K562 (cell line): Measurements from ENCODE around the gene PTBP2. TPM values are rescaled to one million over a fixed set of nuclear protein-coding genes. Genes with fewer than 3 reads are reported as not detected.

Source experiments
- ATAC-seq: fragments of 200-7000 bp; cut with Tn5 transposase; 3 replicates; pipeline ENCODE4 v1.9.1; 2020; ENCODE audit warnings: moderate library complexity
- BruUV-seq: library from RNA; stranded (reverse); fragments of 400-500 nt; replicated peaks from 2 replicates; lab custom pipeline; 2021; lab: Mats Ljungman, UMichigan
- CTCF ChIA-PET: fragments of 300-600 bp; formaldehyde crosslinking; extraction: SDS; loops from one replicate; lab custom pipeline; 2021; ENCODE audit warnings: low intra/inter-chr PET ratio; lab: Yijun Ruan, JAX
- POLR2A ChIA-PET: fragments of 300-600, 350-650 bp; sonication (Branson Sonifier 250); formaldehyde crosslinking; extraction: SDS; loops from one replicate; lab custom pipeline; 2021; ENCODE audit warnings: antibody characterized with exemption, inconsistent platforms; lab: Yijun Ruan, JAX
- DNase-seq, 4 experiments: peaks; one replicate each; pipeline versions ENCODE4 v3.0.0 to v3.0.0-alpha.2; 2011 to 2018; ENCODE audit warnings: low spot score in 3 of 4, mixed read lengths in 3 of 4; ENCODE audit errors: extremely low read depth in 1 of 4
- FAIRE-seq: peaks from 2 replicates; lab custom pipeline; 2011; peaks lifted over from hg19 to GRCh38; lab: Jason Lieb, UNC
- H2AFZ ChIP-seq: 2 replicates; pipeline ENCODE4 v1.6.0; 2011; ENCODE audit warnings: low read depth, low read length, control low read depth, inconsistent platforms
- H3K27ac ChIP-seq: fragments of 200-600 bp; 3 replicates; pipeline ENCODE4 v1.8.0; 2011; ENCODE audit warnings: low read depth, mild to moderate bottlenecking, control low read depth, inconsistent platforms, low read length, moderate library complexity, mixed read lengths; ENCODE audit errors: extremely low read depth
- H3K27me3 ChIP-seq, 2 experiments: fragments of 300-600 bp in 1 of 2; 2 replicates in 1 of 2; 3 replicates in 1 of 2; pipeline versions ENCODE4 v1.6.0 to v1.8.0; 2011; ENCODE audit warnings: inconsistent platforms in 2 of 2, low read length in 2 of 2, mild to moderate bottlenecking in 1 of 2, mixed read lengths in 1 of 2, moderate library complexity in 1 of 2; ENCODE audit not compliant: control insufficient read depth in 2 of 2, insufficient read depth in 2 of 2
- H3K36me3 ChIP-seq: fragments of 300-600 bp; 3 replicates; pipeline ENCODE4 v1.8.0; 2011; ENCODE audit warnings: mild to moderate bottlenecking, low read length, inconsistent platforms; ENCODE audit not compliant: control insufficient read depth, insufficient read depth
- H3K4me1 ChIP-seq, 2 experiments: fragments of 200-600 bp in 1 of 2; replicated peaks in 1 of 2; 2 replicates in 1 of 2; 3 replicates in 1 of 2; pipeline versions ENCODE4 v1.5.1 to v1.8.0; 2011; ENCODE audit warnings: inconsistent platforms in 2 of 2, low read length in 2 of 2, mild to moderate bottlenecking in 1 of 2, mixed read lengths in 1 of 2, moderate library complexity in 1 of 2; ENCODE audit not compliant: control insufficient read depth in 2 of 2, insufficient read depth in 2 of 2
- H3K4me2 ChIP-seq: 2 replicates; pipeline ENCODE4 v1.6.1; 2011; ENCODE audit warnings: low read length, control low read depth, inconsistent platforms, mixed read lengths; ENCODE audit not compliant: insufficient read depth
- H3K4me3 ChIP-seq: fragments of 200-600 bp; sonication (generic), shearing (Covaris generic); 2 replicates; pipeline ENCODE4 v1.5.1; 2016; ENCODE audit warnings: control low read depth, inconsistent platforms
- H3K79me2 ChIP-seq: fragments of 200-600 bp; 3 replicates; pipeline ENCODE4 v1.8.0; 2011; ENCODE audit warnings: low read length, inconsistent platforms; ENCODE audit not compliant: control insufficient read depth, insufficient read depth
- H3K9ac ChIP-seq, 2 experiments: 2 replicates each; pipeline versions ENCODE4 v1.6.0 to v1.6.1; 2011; ENCODE audit warnings: low read depth in 2 of 2, low read length in 2 of 2, control low read depth in 1 of 2, inconsistent platforms in 1 of 2, mild to moderate bottlenecking in 1 of 2, mixed read lengths in 1 of 2; ENCODE audit not compliant: insufficient read depth in 1 of 2
- H3K9me1 ChIP-seq: one replicate; pipeline ENCODE4 v1.6.0; 2011; ENCODE audit warnings: inconsistent platforms, mild to moderate bottlenecking, low read length, moderate library complexity; ENCODE audit not compliant: control insufficient read depth, insufficient read depth
- H3K9me3 ChIP-seq: replicated peaks from 2 replicates; pipeline ENCODE4 v1.5.1; 2011; ENCODE audit warnings: low read depth, low read length, inconsistent platforms; ENCODE audit not compliant: control insufficient read depth, insufficient read depth
- H4K20me1 ChIP-seq: replicated peaks from 2 replicates; pipeline ENCODE4 v1.6.1; 2011; ENCODE audit warnings: low read length, inconsistent platforms, mixed read lengths; ENCODE audit not compliant: control insufficient read depth, insufficient read depth
- CREB3L1 ChIP-seq: fragments of 450-650 bp; IDR thresholded peaks from 2 replicates; pipeline ENCODE4 v1.6.1; 2014; ENCODE audit warnings: low read depth, mild to moderate bottlenecking, moderate library complexity, borderline replicate concordance
- GABPB2 ChIP-seq: fragments of 250-450 bp; sonication (Bioruptor Pico); conservative IDR thresholded peaks from 2 replicates; pipeline ENCODE4 v1.5.1; 2021; ENCODE audit warnings: mild to moderate bottlenecking
- SIN3B ChIP-seq: fragments of 450-650 bp; IDR thresholded peaks from 2 replicates; pipeline ENCODE4 v1.6.1; 2017; ENCODE audit warnings: low read depth, mild to moderate bottlenecking, moderate library complexity
- ZNF197 ChIP-seq: fragments of 200-800 bp; sonication (Bioruptor generic); IDR thresholded peaks from 2 replicates; pipeline ENCODE4 v1.6.1; 2016; ENCODE audit warnings: low read depth, missing genetic modification characterization, missing compliant biosample characterization
- ZNF224 ChIP-seq: sonication (generic); formaldehyde crosslinking; IDR thresholded peaks from 2 replicates; pipeline ENCODE4 v1.8.0; 2022; ENCODE audit warnings: mild to moderate bottlenecking, missing genetic modification reagents
- ZNF695 ChIP-seq: fragments of 450-650 bp; formaldehyde crosslinking; IDR thresholded peaks from 2 replicates; pipeline ENCODE4 v1.4.0; 2020; ENCODE audit warnings: mild to moderate bottlenecking, moderate library complexity
- WGBS: fragments of 100-300 bp; shearing (Covaris generic); methylation state at CpG from one replicate; pipeline ENCODE4 v1.1.6; 2016; ENCODE audit warnings: low coverage, mixed read lengths; ENCODE audit not compliant: insufficient coverage; ENCODE audit errors: missing lambda C conversion rate; 5-methylcytosine and 5-hydroxymethylcytosine counted together
- in situ Hi-C: fragments of 300-500 bp; cut with MboI; formaldehyde crosslinking; loops from 4 replicates; pipeline ENCODE4 v1.15.0; 2018; ENCODE audit warnings: inconsistent platforms, mixed read lengths
- intact Hi-C: fragments of 100-400 bp; cut with micrococcal nuclease; formaldehyde crosslinking; loops from 2 replicates; pipeline ENCODE4 v1.14.2; 2022
- polyA plus RNA-seq, 8 experiments: library from polyadenylated mRNA; depleted of rRNA in 4 of 8; stranded (reverse) in 5 of 8; unstranded in 3 of 8; fragments of >200 nt; fragmentation: Nextera tagmentation in 2 of 8; fragmentation: Illumina TruSeq in 1 of 8; extraction: Ambion mirVana in 2 of 8; extraction: Trizol in 1 of 8; gene quantifications; 2 replicates each; pipeline versions ENCODE4 v1.2.1 to v1.2.3, GENCODE V29; 2011 to 2014; ENCODE audit warnings: inconsistent platforms in 1 of 8, missing spikeins in 1 of 8
- total RNA-seq, 7 experiments: library from RNA; depleted of rRNA in 6 of 7; stranded (reverse); fragments of >200 nt in 6 of 7; fragmentation: Illumina TruSeq in 2 of 7; extraction: Trizol in 2 of 7; gene quantifications; 2 replicates each; pipeline versions ENCODE4 v1.2.1 to v1.2.3, GENCODE V29; 2011 to 2021; ENCODE audit warnings: low replicate concordance in 1 of 7

PTBP2 gene
- total and polyA plus RNA-seq, 9 of the 15 experiments (the other 6 are each of a cell fraction or from before 2014, with no cell fraction given), result 9.8 to 30.6 (median 19.0) TPM

- TF ChIP-seq CREB3L1 (no peak), GABPB2 (CRISPR knock-in tag) (no peak), SIN3B (no peak), ZNF695 (CRISPR knock-in tag) (no peak), ZNF197 (no peak), ZNF224 (CRISPR knock-in tag) (no peak)
- Histone ChIP-seq H4K20me1 (no peaks in the 10 kb centered on the region), H2AFZ (no peak overlapping the region), H3K27me3 (no peaks in the 10 kb centered on the region), H3K9me3 (no peaks in the 10 kb centered on the region; the same call in 1 of the 2 replicates), H3K4me3 (no peak overlapping the region), H3K4me1 (no peaks in the 10 kb centered on the region), H3K79me2 (no peaks in the 10 kb centered on the region), H3K27ac (no peak overlapping the region), H3K9me1 (no peaks in the 10 kb centered on the region), H3K4me2 (no peak overlapping the region), H3K36me3 (no peaks in the 10 kb centered on the region), H3K9ac (no peak overlapping the region)
- ChIA-PET POLR2A (no interaction called here), CTCF (no interaction called here)
- FAIRE-seq, result no peak
- ATAC-seq, result no peak
- no TSS peak for BruUV-seq
- intact Hi-C loops (no loop called here), in situ Hi-C loops (no loop called here)
- no peak for DNase-seq
- WGBS, result 0% methylated on average over 1 of the region's 1 CpG
Measured at GRCh38 chr1:96688767-96689166, 32.8 kb upstream of the PTBP2 start.
